Mesendoderm (in vitro differentiated cells): Measurements from ENCODE around the gene EXOC5.
"Not testable (repeated sequence)": the region's sequence is repeated elsewhere in the genome, so short reads cannot be mapped to it uniquely, and the experiment has no call there.

Source experiments
- DNase-seq: peaks from one replicate; pipeline ENCODE4 v3.0.0; 2013
- H2AK5ac ChIP-seq: 2 replicates; pipeline ENCODE4 v1.6.1; 2013; ENCODE audit warnings: low read length, inconsistent platforms
- H2BK120ac ChIP-seq: 2 replicates; pipeline ENCODE4 v1.6.1; 2013; ENCODE audit warnings: low read depth, mild to moderate bottlenecking, low read length, moderate library complexity, mixed read lengths
- H2BK15ac ChIP-seq: replicated peaks from 2 replicates; pipeline ENCODE4 v1.6.1; 2013; ENCODE audit warnings: low read depth, mild to moderate bottlenecking, moderate library complexity
- H2BK5ac ChIP-seq: 2 replicates; pipeline ENCODE4 v1.6.1; 2013; ENCODE audit warnings: low read length, inconsistent platforms
- H3K18ac ChIP-seq: 2 replicates; pipeline ENCODE4 v1.6.1; 2013; ENCODE audit warnings: mild to moderate bottlenecking, low read length, mixed read lengths
- H3K23ac ChIP-seq: one replicate; pipeline ENCODE4 v1.6.1; 2013; ENCODE audit warnings: low read length
- H3K27ac ChIP-seq: 2 replicates; pipeline ENCODE4 v1.5.1; 2013; ENCODE audit warnings: low read depth, mild to moderate bottlenecking, inconsistent platforms, low read length, moderate library complexity
- H3K27me3 ChIP-seq: 2 replicates; pipeline ENCODE4 v1.6.1; 2013; ENCODE audit warnings: low read length, control low read depth, mild to moderate bottlenecking, inconsistent platforms; ENCODE audit not compliant: insufficient read depth, poor library complexity
- H3K36me3 ChIP-seq: 2 replicates; pipeline ENCODE4 v1.6.1; 2013; ENCODE audit warnings: low read length, inconsistent platforms; ENCODE audit not compliant: control insufficient read depth, insufficient read depth
- H3K4ac ChIP-seq: one replicate; pipeline ENCODE4 v1.6.1; 2013; ENCODE audit warnings: low read depth, mild to moderate bottlenecking, low read length, moderate library complexity
- H3K4me1 ChIP-seq: 2 replicates; pipeline ENCODE4 v1.6.1; 2013; ENCODE audit warnings: low read depth, low read length, inconsistent platforms; ENCODE audit not compliant: control insufficient read depth
- H3K4me2 ChIP-seq: 2 replicates; pipeline ENCODE4 v1.6.1; 2013; ENCODE audit warnings: low read length
- H3K4me3 ChIP-seq: 2 replicates; pipeline ENCODE4 v1.5.1; 2013; ENCODE audit warnings: mild to moderate bottlenecking, low read length
- H3K56ac ChIP-seq: one replicate; pipeline ENCODE4 v1.6.1; 2013; ENCODE audit warnings: low read length
- H3K79me1 ChIP-seq: 2 replicates; pipeline ENCODE4 v1.6.1; 2013; ENCODE audit warnings: low read length, inconsistent platforms
- H3K79me2 ChIP-seq: 2 replicates; pipeline ENCODE4 v1.6.1; 2013; ENCODE audit warnings: mild to moderate bottlenecking, low read length; ENCODE audit not compliant: control insufficient read depth, insufficient read depth
- H3K9ac ChIP-seq: 2 replicates; pipeline ENCODE4 v1.6.1; 2013; ENCODE audit warnings: low read length, inconsistent platforms
- H4K5ac ChIP-seq: one replicate; pipeline ENCODE4 v1.6.1; 2013; ENCODE audit warnings: low read length
- H4K8ac ChIP-seq: one replicate; pipeline ENCODE4 v1.6.1; 2013; ENCODE audit warnings: low read depth, mild to moderate bottlenecking, control low read depth, low read length, moderate library complexity
- WGBS: extraction: QIAGEN DNeasy Blood & Tissue Kit; methylation state at CpG from one replicate; pipeline ENCODE4 v1.1.7; 2013; ENCODE audit warnings: low lambda C conversion rate, missing lambda C conversion rate; ENCODE audit not compliant: insufficient coverage; ENCODE audit errors: extremely low coverage; 5-methylcytosine and 5-hydroxymethylcytosine counted together

EXOC5 gene

DNA sequence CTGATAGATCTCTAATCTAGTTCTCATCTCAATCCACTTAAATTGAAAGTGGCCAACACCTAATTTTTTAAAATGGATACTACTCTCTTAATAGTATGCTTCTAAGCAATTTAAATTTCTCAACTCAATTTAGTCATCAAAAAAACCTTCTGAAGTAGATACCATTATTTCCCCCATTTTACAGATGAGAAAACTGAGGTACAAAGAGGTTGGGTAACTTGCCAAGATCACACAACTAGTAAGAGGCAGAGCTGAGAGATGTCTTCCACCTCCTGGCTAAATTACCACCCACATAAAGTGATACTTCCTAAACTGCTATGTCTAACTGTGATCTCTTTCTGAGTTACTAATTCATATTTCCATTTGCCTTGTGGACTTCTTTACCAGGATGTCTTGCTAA is 6.6 kb downstream of the EXOC5 start:
- Histone ChIP-seq H2BK5ac (no peak overlapping the region), H3K27me3 (no peaks in the 10 kb centered on the region), H4K8ac (no peak overlapping the region), H2BK15ac (no peak overlapping the region), H3K56ac (no peak overlapping the region), H3K27ac (no peak overlapping the region), H2BK120ac (no peak overlapping the region), H3K4me2 (no peak overlapping the region), H3K23ac (no peak overlapping the region), H3K4me3 (no peak overlapping the region), H3K18ac (no peak overlapping the region), H3K4ac (no peak overlapping the region), H3K9ac (no peak overlapping the region), H4K5ac (no peak overlapping the region), H3K4me1 (peaks cover 2% of the 10 kb centered on the region), H2AK5ac (no peak overlapping the region), H3K79me1 (peaks cover 6% of the 10 kb centered on the region), H3K79me2 (peaks cover 44% of the 10 kb centered on the region), H3K36me3 (no peaks in the 10 kb centered on the region)
- DNase-seq = no peak

DNA sequence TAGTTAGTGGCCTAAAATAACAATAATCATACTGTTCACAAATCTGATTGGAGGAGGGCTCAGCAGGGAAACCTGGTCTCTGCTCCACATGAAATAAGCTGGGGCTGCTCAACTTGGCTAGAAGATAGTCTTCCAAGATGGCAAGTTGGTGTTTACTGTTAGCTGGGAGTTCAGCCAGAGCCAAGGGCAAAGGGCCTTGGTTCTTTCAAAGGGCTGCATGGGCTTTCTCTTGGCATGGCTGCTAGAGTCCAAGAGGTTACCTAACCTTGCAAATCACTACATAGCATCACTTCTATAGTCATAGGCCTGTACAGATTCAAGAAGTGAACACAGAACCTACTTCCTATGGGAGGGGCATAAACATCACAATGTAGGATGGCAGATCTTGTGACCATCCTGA is 7.1 kb downstream of the EXOC5 start:
- H2AK5ac ChIP-seq = no peak overlapping the region
- H3K4me3 ChIP-seq = no peak overlapping the region
- no peak overlapping the region for H2BK15ac ChIP-seq
- no peak overlapping the region for H2BK5ac ChIP-seq
- H3K4me1 ChIP-seq = peaks cover 2% of the 10 kb centered on the region
- no peak overlapping the region for H3K9ac ChIP-seq
- no peaks in the 10 kb centered on the region for H3K36me3 ChIP-seq
- no peak overlapping the region for H4K8ac ChIP-seq
- no peak overlapping the region for H3K23ac ChIP-seq
- H3K79me1 ChIP-seq = peaks cover 9% of the 10 kb centered on the region
- no peak overlapping the region for H2BK120ac ChIP-seq
- H4K5ac ChIP-seq = no peak overlapping the region
- H3K4ac ChIP-seq = no peak overlapping the region
- H3K56ac ChIP-seq = no peak overlapping the region
- peaks cover 45% of the 10 kb centered on the region for H3K79me2 ChIP-seq
- H3K27me3 ChIP-seq = no peaks in the 10 kb centered on the region
- H3K4me2 ChIP-seq = no peak overlapping the region
- H3K27ac ChIP-seq = no peak overlapping the region
- no peak overlapping the region for H3K18ac ChIP-seq
- no peak for DNase-seq

DNA sequence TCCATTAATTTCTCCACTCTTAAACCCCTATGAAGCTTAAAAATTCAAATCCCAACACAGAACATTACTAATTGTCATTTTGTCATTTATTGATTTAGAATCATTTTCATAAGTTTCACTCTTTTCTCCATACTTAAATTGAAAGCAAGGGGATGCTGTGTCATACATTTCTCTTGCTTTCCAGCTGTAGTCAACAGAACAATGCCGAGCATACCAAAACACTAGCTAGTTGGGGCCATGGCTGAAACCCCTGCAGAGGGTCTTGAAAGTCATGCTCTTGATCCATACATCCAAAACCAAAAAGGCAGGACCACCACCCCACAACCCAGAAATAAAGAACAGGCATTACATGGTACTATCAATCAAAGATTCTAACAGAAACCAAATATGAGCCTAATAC is 9.0 kb downstream of the EXOC5 start:
- DNase-seq = peak; percentile 38
- Histone ChIP-seq H3K79me1 (peaks cover 19% of the 10 kb centered on the region), H2BK15ac (no peak overlapping the region), H3K4me2 (no peak overlapping the region), H3K56ac (no peak overlapping the region), H3K36me3 (no peaks in the 10 kb centered on the region), H3K18ac (no peak overlapping the region), H3K4me3 (no peak overlapping the region), H3K27ac (no peak overlapping the region), H2BK120ac (no peak overlapping the region), H3K4ac (no peak overlapping the region), H3K23ac (no peak overlapping the region), H4K5ac (no peak overlapping the region), H3K9ac (no peak overlapping the region), H3K27me3 (no peaks in the 10 kb centered on the region), H2BK5ac (no peak overlapping the region), H3K79me2 (peaks cover 54% of the 10 kb centered on the region), H2AK5ac (no peak overlapping the region), H3K4me1 (peaks cover 2% of the 10 kb centered on the region), H4K8ac (no peak overlapping the region)
- WGBS = no CpG with 5 or more reads among the region's 1 CpG

DNA sequence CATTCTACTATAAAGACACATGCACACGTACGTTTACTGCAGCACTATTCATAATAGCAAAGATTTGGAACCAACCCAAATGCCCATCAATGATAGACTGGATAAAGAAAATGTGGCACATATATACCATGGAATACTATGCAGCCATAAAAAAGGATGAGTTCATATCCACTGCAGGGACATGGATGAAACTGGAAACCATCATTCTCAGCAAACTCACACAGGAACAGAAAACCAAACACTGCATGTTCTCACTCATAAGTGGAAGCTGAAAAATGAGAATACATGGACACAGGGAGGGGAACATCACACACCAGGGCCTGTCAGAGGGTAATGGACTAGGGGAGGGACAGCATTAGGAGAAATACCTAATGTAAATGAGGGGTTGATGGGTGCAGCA is 10.5 kb downstream of the EXOC5 start:
- H3K18ac ChIP-seq, H3K36me3 ChIP-seq, H3K23ac ChIP-seq, H2AK5ac ChIP-seq, H3K4me2 ChIP-seq, H3K27me3 ChIP-seq, H3K4me1 ChIP-seq, H2BK15ac ChIP-seq, DNase-seq, H3K56ac ChIP-seq, H2BK5ac ChIP-seq, H4K5ac ChIP-seq, H3K4me3 ChIP-seq, H3K27ac ChIP-seq, H3K4ac ChIP-seq, H3K9ac ChIP-seq, H4K8ac ChIP-seq, H2BK120ac ChIP-seq: not testable (repeated sequence)
- no CpG with 5 or more reads among the region's 2 CpGs for WGBS
- H3K79me2 ChIP-seq = peaks cover 55% of the 10 kb centered on the region
- H3K79me1 ChIP-seq = peaks cover 17% of the 10 kb centered on the region

DNA sequence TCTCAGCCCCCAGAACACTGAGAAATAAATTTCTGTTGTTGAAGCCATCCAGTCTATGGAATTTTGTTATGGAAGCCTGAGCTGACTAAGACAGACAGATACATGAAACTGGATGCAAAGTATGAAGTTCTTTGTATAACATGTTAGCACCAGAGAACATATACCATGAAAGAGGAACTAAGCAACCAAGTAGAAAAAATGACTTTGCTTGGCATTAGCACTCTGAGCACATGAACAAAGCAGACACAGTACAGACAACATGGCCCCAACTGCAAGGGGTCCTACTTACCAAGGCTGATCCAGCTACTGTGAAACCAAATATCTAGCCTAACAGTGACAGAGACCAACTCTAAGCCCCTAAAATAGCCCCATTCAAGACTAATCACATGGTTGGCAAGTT is 13.8 kb downstream of the EXOC5 start:
- Histone ChIP-seq H4K5ac (no peak overlapping the region), H3K36me3 (no peaks in the 10 kb centered on the region), H2BK15ac (no peak overlapping the region), H2BK5ac (no peak overlapping the region), H3K18ac (no peak overlapping the region), H3K79me2 (peaks cover 60% of the 10 kb centered on the region), H2BK120ac (no peak overlapping the region), H4K8ac (no peak overlapping the region), H3K27me3 (no peaks in the 10 kb centered on the region), H3K79me1 (peaks cover 18% of the 10 kb centered on the region), H3K4me1 (peaks cover 2% of the 10 kb centered on the region), H3K4me2 (no peak overlapping the region), H3K9ac (no peak overlapping the region), H3K4me3 (no peak overlapping the region), H3K56ac (no peak overlapping the region), H3K4ac (no peak overlapping the region), H2AK5ac (no peak overlapping the region), H3K27ac (no peak overlapping the region), H3K23ac (no peak overlapping the region)
- DNase-seq = no peak

DNA sequence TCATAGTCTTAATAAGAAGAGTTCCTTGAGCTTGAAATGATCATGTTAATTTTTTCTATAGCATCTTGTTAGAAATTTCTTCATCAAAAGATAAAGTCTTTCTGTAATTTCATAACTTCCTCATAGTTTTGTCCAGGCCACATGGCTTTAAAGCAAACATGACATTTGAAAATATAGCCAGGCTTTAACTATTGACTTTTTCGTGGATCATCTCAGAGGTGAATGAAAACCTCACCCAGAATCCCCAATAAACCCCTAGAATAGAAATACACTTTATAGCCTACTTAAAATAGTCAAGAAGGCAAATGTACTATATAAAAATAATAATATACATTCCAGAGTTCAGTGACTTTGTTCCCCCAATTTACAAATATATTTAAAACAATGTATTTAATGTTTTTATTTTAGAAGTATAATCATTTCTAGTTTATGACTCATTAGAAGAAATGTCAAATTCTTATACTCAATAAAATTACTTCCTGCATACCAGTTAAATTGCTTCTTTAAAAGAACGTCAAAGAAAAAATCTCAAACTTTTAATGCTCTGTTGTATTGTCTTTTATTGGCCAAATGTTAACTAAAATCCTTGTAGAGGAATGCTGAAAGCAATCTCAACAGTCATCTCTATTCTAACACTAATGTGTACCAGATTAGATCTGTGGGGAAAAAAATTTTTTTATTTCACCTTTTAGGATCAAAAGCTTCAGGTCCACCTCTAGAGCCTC is 21.6 kb downstream of the EXOC5 start:
- H2BK120ac ChIP-seq = no peak overlapping the region
- H3K23ac ChIP-seq = no peak overlapping the region
- H3K4ac ChIP-seq = no peak overlapping the region
- peaks cover 14% of the 10 kb centered on the region for H3K79me2 ChIP-seq
- no peak overlapping the region for H4K5ac ChIP-seq
- no peak overlapping the region for H2BK15ac ChIP-seq
- H4K8ac ChIP-seq = no peak overlapping the region
- H3K27ac ChIP-seq = no peak overlapping the region
- H2AK5ac ChIP-seq = no peak overlapping the region
- H3K9ac ChIP-seq = no peak overlapping the region
- WGBS = no CpG with 5 or more reads among the region's 2 CpGs
- no peaks in the 10 kb centered on the region for H3K36me3 ChIP-seq
- no peak overlapping the region for H2BK5ac ChIP-seq
- H3K4me2 ChIP-seq = no peak overlapping the region
- H3K79me1 ChIP-seq = peaks cover 6% of the 10 kb centered on the region
- H3K4me3 ChIP-seq = no peak overlapping the region
- no peaks in the 10 kb centered on the region for H3K27me3 ChIP-seq
- H3K56ac ChIP-seq = no peak overlapping the region
- no peak overlapping the region for H3K18ac ChIP-seq
- H3K4me1 ChIP-seq = no peaks in the 10 kb centered on the region
- DNase-seq = no peak
